NCI-H774 (cell line): ENCODE results near the gene AKAP6.
A peak's percentile ranks its signal among the peaks of the same experiment; 100 is the strongest.

Source experiments
- DNase-seq: peaks from one replicate; lab custom pipeline; 2025; lab: John Stamatoyannopoulos, UW

AKAP6 gene

DNA sequence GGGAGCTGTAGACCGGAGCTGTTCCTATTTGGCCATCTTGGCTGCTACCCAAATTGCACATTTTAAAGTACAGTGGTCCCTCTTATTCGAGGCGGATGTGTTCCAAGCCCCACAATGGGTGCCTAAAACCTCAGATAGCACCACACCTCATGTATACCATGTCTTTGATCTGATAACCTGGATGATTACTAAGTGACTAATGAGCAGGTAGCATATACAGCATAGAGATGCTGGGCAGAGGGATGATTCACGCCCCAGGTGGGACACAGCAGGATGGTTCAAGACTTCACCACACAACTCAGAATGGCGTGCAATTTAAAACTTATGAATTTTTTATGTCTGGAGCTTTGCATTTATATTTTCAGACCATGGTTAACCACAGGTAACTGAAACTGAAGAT is 255.0 kb downstream of the AKAP6 start:
- no peak for DNase-seq

DNA sequence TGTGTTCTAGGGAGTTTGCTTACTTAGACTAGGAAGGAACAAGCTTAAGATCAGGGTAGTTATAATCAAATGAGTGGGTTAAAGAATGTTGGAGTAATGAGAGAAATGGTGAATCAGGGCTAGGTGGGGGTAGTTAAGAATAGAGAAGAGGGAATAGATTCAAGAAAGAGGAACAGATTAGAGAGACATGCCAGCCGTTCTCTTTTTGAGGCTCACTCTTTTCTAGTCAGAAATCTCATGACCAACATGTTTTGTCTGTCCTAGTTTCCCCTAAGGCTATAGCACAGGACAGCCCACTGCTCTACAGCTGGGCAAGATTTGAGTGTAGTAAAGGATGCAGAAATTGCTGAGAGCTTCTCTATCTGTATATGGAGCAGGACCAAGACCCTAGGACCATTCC is 258.4 kb downstream of the AKAP6 start:
- DNase-seq = no peak

GRCh38 chr14:32588448-32589320 is 259.6 kb downstream of the AKAP6 start:
- DNase-seq = no peak

GRCh38 chr14:32590157-32590556 is 261.1 kb downstream of the AKAP6 start:
- no peak for DNase-seq

- no peak for DNase-seq
Observed at GRCh38 chr14:32593290-32593942, 264.3 kb downstream of the AKAP6 start.

DNA sequence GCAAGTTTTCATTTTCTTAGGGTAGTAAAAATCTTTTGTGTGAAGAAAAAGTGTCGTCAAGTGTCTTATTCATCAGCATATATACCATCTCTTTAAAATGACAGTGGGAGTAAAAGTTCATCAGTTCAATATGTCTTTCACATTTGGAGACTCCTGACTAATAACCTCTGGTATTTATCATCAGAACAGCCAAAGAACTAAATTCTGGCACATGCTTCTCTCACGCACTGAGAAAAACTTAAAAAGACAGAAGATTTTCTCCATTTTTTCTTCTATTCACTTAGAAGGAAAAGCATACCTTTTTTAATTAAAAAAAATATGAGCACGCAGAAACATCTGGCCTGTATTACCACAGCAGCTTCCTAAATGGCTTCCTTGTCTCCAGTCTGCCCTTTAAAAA is 265.7 kb downstream of the AKAP6 start:
- DNase-seq = no peak

GRCh38 chr14:32595497-32595896 is 266.4 kb downstream of the AKAP6 start:
- DNase-seq = no peak

DNA sequence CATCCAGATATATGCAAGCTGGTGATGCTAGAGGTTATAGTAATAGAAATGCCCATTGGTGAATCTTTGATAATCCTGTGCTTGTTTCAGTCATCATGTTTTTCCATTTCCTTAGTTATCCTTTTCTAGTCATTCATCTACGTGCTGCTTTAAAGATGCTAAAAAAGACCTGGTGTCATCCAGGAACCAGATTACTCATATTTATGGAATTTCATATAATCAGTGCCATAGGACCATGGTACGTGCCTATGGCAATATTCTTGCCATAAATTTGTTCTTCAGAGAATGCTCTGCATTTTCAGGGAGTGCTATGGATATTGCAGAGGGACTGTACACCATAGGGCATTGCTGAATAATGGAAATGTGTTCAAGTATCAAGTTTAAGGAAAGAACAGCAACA is 267.3 kb downstream of the AKAP6 start:
- DNase-seq = no peak

- no peak for DNase-seq
Observed at GRCh38 chr14:32597771-32598170, 268.7 kb downstream of the AKAP6 start.

DNA sequence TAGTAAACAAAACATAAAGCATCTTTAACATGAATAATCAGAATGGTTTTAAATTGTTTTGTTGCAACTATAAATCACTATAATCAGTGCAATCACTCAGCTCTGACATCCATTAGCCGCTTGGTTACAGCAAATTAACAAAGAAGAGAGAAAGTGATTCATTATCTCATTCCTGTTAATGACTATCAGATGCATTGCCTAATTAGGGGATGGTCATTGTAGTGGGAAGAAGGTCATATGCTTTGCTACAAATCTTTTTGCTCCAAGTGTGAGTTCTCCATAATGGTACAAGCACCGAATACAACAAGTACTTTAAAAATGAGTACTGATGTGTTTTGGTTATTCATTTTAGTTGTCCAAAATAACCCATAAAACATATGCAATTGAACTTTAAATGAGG is 272.0 kb downstream of the AKAP6 start:
- no peak for DNase-seq

DNA sequence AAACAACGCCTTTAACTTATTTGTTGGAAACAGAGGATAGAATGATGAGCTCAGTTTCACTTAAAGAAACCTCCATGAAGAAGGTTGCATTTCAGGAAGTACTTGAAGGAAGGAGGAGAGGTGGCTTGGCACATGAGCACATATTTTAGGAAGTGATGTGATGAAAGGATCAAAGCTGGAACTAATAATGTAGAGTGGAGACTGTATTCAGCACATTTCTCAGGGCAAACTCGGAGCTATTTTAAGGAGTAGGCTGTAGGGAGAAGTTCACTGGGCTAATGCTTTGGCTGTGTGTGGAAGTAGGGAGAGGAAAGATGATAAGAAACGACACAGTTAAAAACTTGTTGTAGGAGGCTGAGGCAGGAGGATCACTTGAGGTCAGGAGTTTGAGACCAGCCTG is 272.8 kb downstream of the AKAP6 start:
- DNase-seq = no peak

GRCh38 chr14:32602699-32603098 is 273.6 kb downstream of the AKAP6 start:
- DNase-seq = no peak

- DNase-seq = no peak
Observed at GRCh38 chr14:32603992-32604565, 275.0 kb downstream of the AKAP6 start.

GRCh38 chr14:32606301-32606700 is 277.2 kb downstream of the AKAP6 start:
- DNase-seq = no peak

DNA sequence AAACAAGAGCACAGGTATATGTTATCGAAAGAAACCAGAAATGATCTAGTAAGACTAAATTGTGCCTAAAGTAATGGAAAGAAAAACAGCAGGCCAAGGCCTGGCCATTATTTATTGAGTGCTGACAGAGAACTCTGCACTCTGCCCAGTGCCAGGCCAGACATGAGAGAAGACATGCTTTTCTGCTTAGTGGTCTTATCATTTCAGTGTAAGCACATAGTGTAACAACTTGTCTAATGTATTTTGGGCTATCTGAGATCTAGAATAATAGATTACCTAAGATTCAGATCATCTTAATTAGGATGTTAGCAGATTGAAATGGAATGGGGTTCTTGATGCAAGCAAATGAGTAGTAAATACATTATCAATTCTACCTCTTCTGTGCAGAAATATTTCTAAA is 278.3 kb downstream of the AKAP6 start:
- DNase-seq = no peak

GRCh38 chr14:32608857-32609256 is 279.8 kb downstream of the AKAP6 start:
- peak; percentile 19 for DNase-seq

GRCh38 chr14:32609388-32609787 is 280.3 kb downstream of the AKAP6 start:
- no peak for DNase-seq

- no peak for DNase-seq
Observed at GRCh38 chr14:32611752-32612151, 282.7 kb downstream of the AKAP6 start.

- DNase-seq = no peak
Observed at GRCh38 chr14:32618991-32619390, 289.9 kb downstream of the AKAP6 start.

DNA sequence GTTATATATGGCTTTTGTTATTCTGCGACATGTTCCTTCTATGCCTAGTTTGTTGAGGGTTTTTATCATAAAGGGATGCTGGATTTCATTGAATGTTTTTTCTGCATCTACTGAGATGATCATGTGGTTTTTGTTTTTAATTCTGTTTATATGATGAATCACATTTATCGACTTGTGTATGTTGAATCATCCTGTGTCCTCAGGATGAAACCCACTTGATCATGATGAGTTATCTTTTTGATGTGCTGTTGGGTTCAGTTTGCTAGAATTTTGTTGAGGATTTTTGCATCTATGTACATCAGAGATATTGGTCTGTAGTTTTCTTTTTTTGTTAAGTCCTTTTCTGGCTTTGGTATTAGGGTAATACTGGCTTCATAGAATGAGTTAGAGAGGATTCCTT is 291.2 kb downstream of the AKAP6 start:
- DNase-seq = no peak

DNA sequence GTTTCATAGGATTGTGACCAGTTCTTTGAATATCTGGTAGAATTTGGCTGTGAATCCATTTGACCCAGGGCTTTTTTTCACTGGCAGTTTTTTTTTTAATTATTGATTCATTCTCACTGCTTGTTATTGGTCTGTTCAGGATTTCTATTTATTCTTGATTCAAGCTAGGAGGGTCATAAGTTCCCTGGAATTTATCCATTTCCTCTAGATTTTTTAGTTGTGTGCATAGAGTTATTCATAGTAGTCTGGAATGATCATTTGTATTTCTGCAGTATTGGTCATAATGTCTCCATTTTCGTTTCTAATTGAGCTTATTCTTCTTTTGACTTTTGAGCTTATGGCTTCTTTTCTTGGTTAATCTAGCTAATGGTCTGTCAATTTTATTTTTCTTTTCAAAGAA is 291.6 kb downstream of the AKAP6 start:
- DNase-seq = no peak

DNA sequence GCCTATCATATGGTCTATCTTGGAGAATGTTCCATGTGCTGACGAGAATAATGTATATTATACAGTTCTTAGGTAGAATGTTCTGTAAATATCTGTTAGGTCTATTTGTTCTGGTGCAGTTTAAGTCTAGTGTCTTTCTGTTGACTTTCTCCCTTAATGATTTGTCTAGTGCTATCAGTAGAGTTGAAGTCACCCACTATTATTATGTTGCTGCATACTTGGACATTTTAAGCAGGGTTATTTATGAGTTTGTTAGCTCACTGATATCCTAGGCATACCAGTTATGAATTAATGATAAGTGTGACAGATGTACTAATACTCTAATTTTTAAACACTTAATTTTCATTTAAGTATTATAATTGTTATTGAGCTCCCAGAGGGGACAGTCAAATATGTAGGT is 292.5 kb downstream of the AKAP6 start:
- no peak for DNase-seq

- no peak for DNase-seq
Observed at GRCh38 chr14:32622742-32623141, 293.6 kb downstream of the AKAP6 start.
